IMR-90 (cell line): ENCODE data around the gene SLC9A9.

Experiments used
- BHLHE40 ChIP-seq: fragments of 150-350 bp; IDR thresholded peaks from 2 replicates; pipeline ENCODE4 v1.6.1; 2016; ENCODE audit warnings: mild to moderate bottlenecking, low read depth, low read length
- CEBPB ChIP-seq: IDR thresholded peaks from 2 replicates; pipeline ENCODE4 v1.6.1; 2012; ENCODE audit warnings: low read depth, low read length, improper control_type of control experiment
- CHD1 ChIP-seq: IDR thresholded peaks from 2 replicates; pipeline ENCODE4 v1.6.1; 2012; ENCODE audit warnings: low read depth, low read length, improper control_type of control experiment
- CTCF ChIP-seq: conservative IDR thresholded peaks from 2 replicates; pipeline ENCODE4 v1.5.1; 2012; ENCODE audit warnings: mild to moderate bottlenecking, low read depth, low read length, improper control_type of control experiment
- ELK1 ChIP-seq: fragments of 150-350 bp; IDR thresholded peaks from 2 replicates; pipeline ENCODE4 v1.6.1; 2016; ENCODE audit warnings: low read depth, mild to moderate bottlenecking, low read length, moderate library complexity, borderline replicate concordance
- FOS ChIP-seq: fragments of 150-350 bp; IDR thresholded peaks from 2 replicates; pipeline ENCODE4 v1.6.1; 2016; ENCODE audit warnings: low read depth, low read length
- MXI1 ChIP-seq: IDR thresholded peaks from 2 replicates; pipeline ENCODE4 v1.6.1; 2012; ENCODE audit warnings: low read depth, mild to moderate bottlenecking, low read length, moderate library complexity, borderline replicate concordance
- NFE2L2 ChIP-seq: fragments of 150-350 bp; IDR thresholded peaks from 2 replicates; pipeline ENCODE4 v1.6.1; 2016; ENCODE audit warnings: low read depth, mild to moderate bottlenecking, low read length
- POLR2A ChIP-seq: IDR thresholded peaks from 2 replicates; pipeline ENCODE4 v1.6.1; 2012; ENCODE audit warnings: mild to moderate bottlenecking, low read depth, low read length
- RAD21 ChIP-seq: IDR thresholded peaks from 2 replicates; pipeline ENCODE4 v1.6.1; 2012; ENCODE audit warnings: low read length, improper control_type of control experiment
- RCOR1 ChIP-seq: IDR thresholded peaks from 2 replicates; pipeline ENCODE4 v1.6.1; 2012; ENCODE audit warnings: mild to moderate bottlenecking, low read length, improper control_type of control experiment; ENCODE audit not compliant: insufficient replicate concordance
- RFX5 ChIP-seq: IDR thresholded peaks from 2 replicates; pipeline ENCODE4 v1.8.0; 2012; ENCODE audit warnings: low read depth, mild to moderate bottlenecking, low read length, moderate library complexity
- SMC3 ChIP-seq: fragments of 150-350 bp; IDR thresholded peaks from 2 replicates; pipeline ENCODE4 v1.6.1; 2016; ENCODE audit warnings: low read depth, mild to moderate bottlenecking, antibody characterized with exemption, low read length, moderate library complexity
- USF2 ChIP-seq: fragments of 150-350 bp; IDR thresholded peaks from 2 replicates; pipeline ENCODE4 v1.6.1; 2017; ENCODE audit warnings: mild to moderate bottlenecking, antibody characterized with exemption, low read length, low read depth

GRCh38 chr3:143361589-143361988 is 486.7 kb downstream of the SLC9A9 start:
- TF ChIP-seq RCOR1 (no peak), CTCF (no peak), RAD21 (no peak), POLR2A (no peak), USF2 (no peak), CEBPB (no peak), ELK1 (no peak), RFX5 (no peak), CHD1 (no peak), MXI1 (no peak), BHLHE40 (no peak), NFE2L2 (no peak), FOS (no peak), SMC3 (no peak)
